HEK293 (cell line): ENCODE measurements around the gene DZIP3.

Source experiments
- CTCF ChIA-PET: fragments of 350-600 bp; formaldehyde crosslinking; extraction: SDS; loops from one replicate; lab custom pipeline; 2021; ENCODE audit warnings: antibody characterized with exemption; lab: Yijun Ruan, JAX
- POLR2A ChIA-PET: fragments of 300-600 bp; formaldehyde crosslinking; extraction: SDS; loops from one replicate; lab custom pipeline; 2020; ENCODE audit warnings: antibody characterized with exemption, inconsistent platforms; lab: Yijun Ruan, JAX
- H3K27ac ChIP-seq: fragments of 200-500 bp; sonication (Bioruptor generic); 2 replicates; pipeline ENCODE4 v1.5.1; 2014; ENCODE audit warnings: low read depth, low read length, control low read depth, inconsistent platforms; ENCODE audit errors: extremely low read depth
- H3K36me3 ChIP-seq, 2 experiments: fragments of 200-500 bp in 1 of 2; sonication (Bioruptor generic) in 1 of 2; 1 replicate in 1 of 2; 2 replicates in 1 of 2; pipeline ENCODE4 v1.5.1; 2014 to 2017; ENCODE audit warnings: inconsistent platforms in 2 of 2, low read length in 2 of 2; ENCODE audit not compliant: control insufficient read depth in 2 of 2, insufficient read depth in 1 of 2
- H3K4me1 ChIP-seq: fragments of 200-500 bp; sonication (Bioruptor generic); 2 replicates; pipeline ENCODE4 v1.5.1; 2014; ENCODE audit warnings: mild to moderate bottlenecking, low read length, inconsistent platforms; ENCODE audit not compliant: control insufficient read depth, insufficient read depth
- H3K4me3 ChIP-seq: 2 replicates; pipeline ENCODE4 v1.5.1; 2011; ENCODE audit warnings: low read depth, mild to moderate bottlenecking, control low read depth, low read length, moderate library complexity
- H3K9me3 ChIP-seq: fragments of 200-500 bp; sonication (Bioruptor generic); 2 replicates; pipeline ENCODE4 v1.5.1; 2014; ENCODE audit warnings: low read depth, low read length, inconsistent platforms; ENCODE audit not compliant: control insufficient read depth, insufficient read depth
- MEIS1 ChIP-seq: sonication (generic); formaldehyde crosslinking; IDR thresholded peaks from 2 replicates; pipeline ENCODE4 v1.8.1; 2022; ENCODE audit warnings: missing genetic modification reagents, mild to moderate bottlenecking, borderline replicate concordance
- PBX3 ChIP-seq: sonication (generic); formaldehyde crosslinking; IDR thresholded peaks from 2 replicates; pipeline ENCODE4 v1.8.1; 2022; ENCODE audit warnings: mild to moderate bottlenecking, moderate library complexity, missing genetic modification reagents
- PRDM6 ChIP-seq: fragments of 450-650 bp; formaldehyde crosslinking; IDR thresholded peaks from 2 replicates; pipeline ENCODE4 v1.5.1; 2017; ENCODE audit warnings: missing biosample characterization, missing genetic modification characterization
- ZBTB11 ChIP-seq: fragments of 450-650 bp; formaldehyde crosslinking; conservative IDR thresholded peaks from 2 replicates; pipeline ENCODE4 v1.5.1; 2016; ENCODE audit warnings: low read depth, missing biosample characterization, missing genetic modification characterization
- ZNF10 ChIP-seq: fragments of 450-650 bp; formaldehyde crosslinking; IDR thresholded peaks from 2 replicates; pipeline ENCODE4 v1.5.1; 2017; ENCODE audit warnings: missing biosample characterization, missing genetic modification characterization
- ZNF138 ChIP-seq: fragments of 450-650 bp; formaldehyde crosslinking; IDR thresholded peaks from 2 replicates; pipeline ENCODE4 v1.5.1; 2016; ENCODE audit warnings: missing biosample characterization, missing genetic modification characterization, borderline replicate concordance
- ZNF146 ChIP-seq: fragments of 450-650 bp; formaldehyde crosslinking; IDR thresholded peaks from 2 replicates; pipeline ENCODE4 v1.5.1; 2016; ENCODE audit warnings: missing biosample characterization, missing genetic modification characterization
- ZNF169 ChIP-seq: fragments of 450-650 bp; formaldehyde crosslinking; IDR thresholded peaks from 2 replicates; pipeline ENCODE4 v1.5.1; 2016; ENCODE audit warnings: missing biosample characterization, missing genetic modification characterization
- ZNF292 ChIP-seq: fragments of 450-650 bp; formaldehyde crosslinking; IDR thresholded peaks from 2 replicates; pipeline ENCODE4 v1.5.1; 2016; ENCODE audit warnings: low read depth, missing biosample characterization, missing genetic modification characterization, borderline replicate concordance
- ZNF548 ChIP-seq: fragments of 450-650 bp; formaldehyde crosslinking; IDR thresholded peaks from 2 replicates; pipeline ENCODE4 v1.5.1; 2016; ENCODE audit warnings: missing biosample characterization, missing genetic modification characterization
- ZNF624 ChIP-seq: fragments of 450-650 bp; formaldehyde crosslinking; IDR thresholded peaks from 2 replicates; pipeline ENCODE4 v1.5.1; 2017; ENCODE audit warnings: missing biosample characterization, missing genetic modification characterization
- ZNF654 ChIP-seq: fragments of 450-650 bp; formaldehyde crosslinking; IDR thresholded peaks from 2 replicates; pipeline ENCODE4 v1.5.1; 2016; ENCODE audit warnings: low read depth, missing biosample characterization, missing genetic modification characterization
- ZXDB ChIP-seq: fragments of 450-650 bp; formaldehyde crosslinking; IDR thresholded peaks from 2 replicates; pipeline ENCODE4 v1.5.1; 2016; ENCODE audit warnings: missing biosample characterization, missing genetic modification characterization
- TF ChIP-seq, protein P1 (sequence below): fragments of 450-650 bp; formaldehyde crosslinking; IDR thresholded peaks from 2 replicates; pipeline ENCODE4 v1.5.1; 2016; ENCODE audit warnings: missing biosample characterization, missing genetic modification characterization
- TF ChIP-seq, protein P2 (sequence below): fragments of 450-650 bp; formaldehyde crosslinking; IDR thresholded peaks from 2 replicates; pipeline ENCODE4 v1.5.1; 2016; ENCODE audit warnings: missing biosample characterization, missing genetic modification characterization, borderline replicate concordance

DZIP3 gene

GRCh38 chr3:108713009-108713516 lies 123.5 kb downstream of the DZIP3 start (continued):
- TF ChIP-seq, protein P1, sequence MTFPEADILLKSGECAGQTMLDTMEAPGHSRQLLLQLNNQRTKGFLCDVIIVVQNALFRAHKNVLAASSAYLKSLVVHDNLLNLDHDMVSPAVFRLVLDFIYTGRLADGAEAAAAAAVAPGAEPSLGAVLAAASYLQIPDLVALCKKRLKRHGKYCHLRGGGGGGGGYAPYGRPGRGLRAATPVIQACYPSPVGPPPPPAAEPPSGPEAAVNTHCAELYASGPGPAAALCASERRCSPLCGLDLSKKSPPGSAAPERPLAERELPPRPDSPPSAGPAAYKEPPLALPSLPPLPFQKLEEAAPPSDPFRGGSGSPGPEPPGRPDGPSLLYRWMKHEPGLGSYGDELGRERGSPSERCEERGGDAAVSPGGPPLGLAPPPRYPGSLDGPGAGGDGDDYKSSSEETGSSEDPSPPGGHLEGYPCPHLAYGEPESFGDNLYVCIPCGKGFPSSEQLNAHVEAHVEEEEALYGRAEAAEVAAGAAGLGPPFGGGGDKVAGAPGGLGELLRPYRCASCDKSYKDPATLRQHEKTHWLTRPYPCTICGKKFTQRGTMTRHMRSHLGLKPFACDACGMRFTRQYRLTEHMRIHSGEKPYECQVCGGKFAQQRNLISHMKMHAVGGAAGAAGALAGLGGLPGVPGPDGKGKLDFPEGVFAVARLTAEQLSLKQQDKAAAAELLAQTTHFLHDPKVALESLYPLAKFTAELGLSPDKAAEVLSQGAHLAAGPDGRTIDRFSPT = no peak

DNA sequence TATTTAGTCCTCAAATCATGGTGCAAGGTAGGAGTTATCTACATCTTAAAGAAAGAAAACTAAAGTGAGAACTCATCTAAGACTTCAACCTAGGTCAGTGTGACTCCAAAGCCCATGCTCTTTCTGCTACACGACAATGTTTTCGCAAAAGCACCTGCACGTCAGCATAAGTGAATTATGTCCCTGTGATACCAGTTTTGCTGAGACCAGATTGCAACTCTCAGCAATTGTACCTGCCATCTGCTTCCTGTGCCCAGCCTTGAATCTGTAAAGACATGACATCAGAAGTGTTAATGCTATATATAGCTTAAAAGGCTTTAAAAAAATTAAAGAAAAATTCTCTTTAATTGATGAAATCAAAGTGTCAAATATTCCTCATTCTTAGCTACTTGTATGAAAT lies 124.3 kb downstream of the DZIP3 start:
- Histone ChIP-seq H3K27ac (no peak overlapping the region), H3K4me1 (no peaks in the 10 kb centered on the region), H3K36me3 (no peaks in the 10 kb centered on the region), H3K4me3 (no peak overlapping the region), H3K9me3 (no peaks in the 10 kb centered on the region)
- ChIA-PET CTCF (no interaction called here), POLR2A (no interaction called here)
- TF ChIP-seq ZNF146 (tag by site-specific recombination) = no peak
- no peak for TF ChIP-seq PBX3 (CRISPR knock-in tag)
- TF ChIP-seq ZXDB = no peak
- no peak for TF ChIP-seq ZNF10 (tag by site-specific recombination)
- TF ChIP-seq ZBTB11 = no peak
- TF ChIP-seq ZNF138 (tag by site-specific recombination) = no peak
- TF ChIP-seq MEIS1 = no peak
- TF ChIP-seq ZNF169 (tag by site-specific recombination) = no peak
- no peak for TF ChIP-seq PRDM6 (tag by site-specific recombination)
- TF ChIP-seq ZNF624 (tag by site-specific recombination) = no peak
- no peak for TF ChIP-seq ZNF654 (tag by site-specific recombination)
- no peak for TF ChIP-seq ZNF292 (tag by site-specific recombination)
- TF ChIP-seq ZNF548 (tag by site-specific recombination) = no peak
- TF ChIP-seq, protein P2, sequence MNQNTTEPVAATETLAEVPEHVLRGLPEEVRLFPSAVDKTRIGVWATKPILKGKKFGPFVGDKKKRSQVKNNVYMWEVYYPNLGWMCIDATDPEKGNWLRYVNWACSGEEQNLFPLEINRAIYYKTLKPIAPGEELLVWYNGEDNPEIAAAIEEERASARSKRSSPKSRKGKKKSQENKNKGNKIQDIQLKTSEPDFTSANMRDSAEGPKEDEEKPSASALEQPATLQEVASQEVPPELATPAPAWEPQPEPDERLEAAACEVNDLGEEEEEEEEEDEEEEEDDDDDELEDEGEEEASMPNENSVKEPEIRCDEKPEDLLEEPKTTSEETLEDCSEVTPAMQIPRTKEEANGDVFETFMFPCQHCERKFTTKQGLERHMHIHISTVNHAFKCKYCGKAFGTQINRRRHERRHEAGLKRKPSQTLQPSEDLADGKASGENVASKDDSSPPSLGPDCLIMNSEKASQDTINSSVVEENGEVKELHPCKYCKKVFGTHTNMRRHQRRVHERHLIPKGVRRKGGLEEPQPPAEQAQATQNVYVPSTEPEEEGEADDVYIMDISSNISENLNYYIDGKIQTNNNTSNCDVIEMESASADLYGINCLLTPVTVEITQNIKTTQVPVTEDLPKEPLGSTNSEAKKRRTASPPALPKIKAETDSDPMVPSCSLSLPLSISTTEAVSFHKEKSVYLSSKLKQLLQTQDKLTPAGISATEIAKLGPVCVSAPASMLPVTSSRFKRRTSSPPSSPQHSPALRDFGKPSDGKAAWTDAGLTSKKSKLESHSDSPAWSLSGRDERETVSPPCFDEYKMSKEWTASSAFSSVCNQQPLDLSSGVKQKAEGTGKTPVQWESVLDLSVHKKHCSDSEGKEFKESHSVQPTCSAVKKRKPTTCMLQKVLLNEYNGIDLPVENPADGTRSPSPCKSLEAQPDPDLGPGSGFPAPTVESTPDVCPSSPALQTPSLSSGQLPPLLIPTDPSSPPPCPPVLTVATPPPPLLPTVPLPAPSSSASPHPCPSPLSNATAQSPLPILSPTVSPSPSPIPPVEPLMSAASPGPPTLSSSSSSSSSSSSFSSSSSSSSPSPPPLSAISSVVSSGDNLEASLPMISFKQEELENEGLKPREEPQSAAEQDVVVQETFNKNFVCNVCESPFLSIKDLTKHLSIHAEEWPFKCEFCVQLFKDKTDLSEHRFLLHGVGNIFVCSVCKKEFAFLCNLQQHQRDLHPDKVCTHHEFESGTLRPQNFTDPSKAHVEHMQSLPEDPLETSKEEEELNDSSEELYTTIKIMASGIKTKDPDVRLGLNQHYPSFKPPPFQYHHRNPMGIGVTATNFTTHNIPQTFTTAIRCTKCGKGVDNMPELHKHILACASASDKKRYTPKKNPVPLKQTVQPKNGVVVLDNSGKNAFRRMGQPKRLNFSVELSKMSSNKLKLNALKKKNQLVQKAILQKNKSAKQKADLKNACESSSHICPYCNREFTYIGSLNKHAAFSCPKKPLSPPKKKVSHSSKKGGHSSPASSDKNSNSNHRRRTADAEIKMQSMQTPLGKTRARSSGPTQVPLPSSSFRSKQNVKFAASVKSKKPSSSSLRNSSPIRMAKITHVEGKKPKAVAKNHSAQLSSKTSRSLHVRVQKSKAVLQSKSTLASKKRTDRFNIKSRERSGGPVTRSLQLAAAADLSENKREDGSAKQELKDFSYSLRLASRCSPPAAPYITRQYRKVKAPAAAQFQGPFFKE = no peak
